GM12878 (cell line): ENCODE measurements around the gene CACNA2D4.

Experiments used
- CEBPB ChIP-seq, 2 experiments: fragments of 150-350 bp in 1 of 2; IDR thresholded peaks; 2 replicates each; pipeline ENCODE4 v1.6.1; 2012 to 2014; ENCODE audit warnings: low read depth in 2 of 2, low read length in 2 of 2, borderline replicate concordance in 1 of 2, inconsistent platforms in 1 of 2
- CREB1 ChIP-seq: IDR thresholded peaks from 2 replicates; pipeline ENCODE4 v1.6.1; 2012; ENCODE audit warnings: low read depth, mild to moderate bottlenecking, inconsistent platforms
- EZH2 ChIP-seq: IDR thresholded peaks from 2 replicates; pipeline ENCODE4 v1.6.1; 2012; ENCODE audit warnings: low read depth, mild to moderate bottlenecking, control low read depth, inconsistent platforms, low read length, borderline replicate concordance; ENCODE audit not compliant: control insufficient read depth
- HCFC1 ChIP-seq: fragments of 150-350 bp; IDR thresholded peaks from 2 replicates; pipeline ENCODE4 v1.6.1; 2014; ENCODE audit warnings: low read length
- MEF2A ChIP-seq: IDR thresholded peaks from 2 replicates; pipeline ENCODE4 v1.6.1; 2011; ENCODE audit warnings: low read depth, mild to moderate bottlenecking, low read length, moderate library complexity; ENCODE audit not compliant: insufficient read depth
- POLR2A ChIP-seq: IDR thresholded peaks from 2 replicates; pipeline ENCODE4 v1.6.1; 2011; ENCODE audit warnings: low read depth, mild to moderate bottlenecking, low read length
- POLR2AphosphoS5 ChIP-seq: IDR thresholded peaks from 2 replicates; pipeline ENCODE4 v1.6.1; 2011; ENCODE audit warnings: mild to moderate bottlenecking, low read length, inconsistent platforms
- RCOR1 ChIP-seq: conservative IDR thresholded peaks from 2 replicates; pipeline ENCODE4 v1.6.1; 2012; ENCODE audit warnings: low read depth, low read length, improper control_type of control experiment
- RFX5 ChIP-seq: IDR thresholded peaks from 2 replicates; pipeline ENCODE4 v1.6.1; 2011; ENCODE audit warnings: low read depth, low read length, improper control_type of control experiment
- STAT1 ChIP-seq: fragments of 450-650 bp; conservative IDR thresholded peaks from 2 replicates; pipeline ENCODE4 v1.6.1; 2014; ENCODE audit warnings: antibody characterized with exemption, mild to moderate bottlenecking
- SUPT20H ChIP-seq: IDR thresholded peaks from 2 replicates; pipeline ENCODE4 v1.6.1; 2011; ENCODE audit warnings: low read depth, mild to moderate bottlenecking, low read length, moderate library complexity, borderline replicate concordance; ENCODE audit not compliant: control insufficient read depth
- TCF7 ChIP-seq: IDR thresholded peaks from 2 replicates; pipeline ENCODE4 v1.6.1; 2014; ENCODE audit warnings: antibody characterized with exemption, borderline replicate concordance
- TF ChIP-seq, protein P1 (sequence below): IDR thresholded peaks from 2 replicates; pipeline ENCODE4 v1.6.1; 2012; ENCODE audit warnings: low read length, inconsistent platforms
- TF ChIP-seq, protein P2 (sequence below), 3 experiments: IDR thresholded peaks in 2 of 3; conservative IDR thresholded peaks in 1 of 3; 2 replicates each; pipeline ENCODE4 v1.5.1; 2011; ENCODE audit warnings: low read depth in 3 of 3, low read length in 3 of 3, mild to moderate bottlenecking in 3 of 3, control low read depth in 2 of 3, moderate library complexity in 2 of 3, inconsistent platforms in 1 of 3, mixed read lengths in 1 of 3; ENCODE audit not compliant: control insufficient read depth in 2 of 3, insufficient read depth in 1 of 3; ENCODE audit errors: extremely low read depth in 1 of 3

DNA sequence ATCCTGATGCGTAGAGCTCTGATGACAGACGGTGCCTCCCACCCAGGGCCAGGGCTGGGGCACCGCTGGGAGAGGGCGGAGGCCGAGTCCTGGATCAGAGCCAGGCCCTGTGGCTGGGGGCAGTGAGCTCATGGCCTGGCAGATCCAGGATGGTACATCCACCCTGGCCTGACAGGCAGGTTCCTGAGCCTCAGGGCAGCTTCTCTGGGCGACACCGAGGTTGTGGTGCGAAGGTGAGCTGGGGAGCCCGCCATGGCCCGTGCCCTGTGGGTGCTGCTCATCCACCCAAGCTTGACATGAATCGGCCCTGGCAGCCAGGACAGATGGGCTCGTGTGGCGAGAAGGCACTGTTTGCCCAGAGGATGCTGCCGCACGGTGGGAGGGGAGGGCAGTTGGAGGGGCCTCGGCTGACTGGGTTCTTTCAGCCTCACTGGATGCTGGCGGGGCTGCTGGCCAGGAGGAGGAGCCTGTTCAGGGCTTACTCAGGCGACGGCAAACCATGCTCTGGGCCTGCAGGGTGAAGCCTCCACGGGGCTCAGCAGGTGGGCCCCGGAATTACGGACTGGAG lies 81.5 kb downstream of the CACNA2D4 start:
- TF ChIP-seq RFX5 (no peak), HCFC1 (no peak), CREB1 (no peak), EZH2 (no peak), STAT1 (no peak), MEF2A (no peak), CEBPB (IDR thresholded peaks at IDR 0.05; ENCODE audit: borderline replicate concordance in 1 of 2, low read depth in 2 of 2, low read length in 2 of 2) (no peak), POLR2AphosphoS5 (no peak), POLR2A (no peak), RCOR1 (no peak), TCF7 (no peak), SUPT20H (no peak)
- TF ChIP-seq, protein P1, sequence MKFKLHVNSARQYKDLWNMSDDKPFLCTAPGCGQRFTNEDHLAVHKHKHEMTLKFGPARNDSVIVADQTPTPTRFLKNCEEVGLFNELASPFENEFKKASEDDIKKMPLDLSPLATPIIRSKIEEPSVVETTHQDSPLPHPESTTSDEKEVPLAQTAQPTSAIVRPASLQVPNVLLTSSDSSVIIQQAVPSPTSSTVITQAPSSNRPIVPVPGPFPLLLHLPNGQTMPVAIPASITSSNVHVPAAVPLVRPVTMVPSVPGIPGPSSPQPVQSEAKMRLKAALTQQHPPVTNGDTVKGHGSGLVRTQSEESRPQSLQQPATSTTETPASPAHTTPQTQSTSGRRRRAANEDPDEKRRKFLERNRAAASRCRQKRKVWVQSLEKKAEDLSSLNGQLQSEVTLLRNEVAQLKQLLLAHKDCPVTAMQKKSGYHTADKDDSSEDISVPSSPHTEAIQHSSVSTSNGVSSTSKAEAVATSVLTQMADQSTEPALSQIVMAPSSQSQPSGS: no peak
- TF ChIP-seq, protein P2, sequence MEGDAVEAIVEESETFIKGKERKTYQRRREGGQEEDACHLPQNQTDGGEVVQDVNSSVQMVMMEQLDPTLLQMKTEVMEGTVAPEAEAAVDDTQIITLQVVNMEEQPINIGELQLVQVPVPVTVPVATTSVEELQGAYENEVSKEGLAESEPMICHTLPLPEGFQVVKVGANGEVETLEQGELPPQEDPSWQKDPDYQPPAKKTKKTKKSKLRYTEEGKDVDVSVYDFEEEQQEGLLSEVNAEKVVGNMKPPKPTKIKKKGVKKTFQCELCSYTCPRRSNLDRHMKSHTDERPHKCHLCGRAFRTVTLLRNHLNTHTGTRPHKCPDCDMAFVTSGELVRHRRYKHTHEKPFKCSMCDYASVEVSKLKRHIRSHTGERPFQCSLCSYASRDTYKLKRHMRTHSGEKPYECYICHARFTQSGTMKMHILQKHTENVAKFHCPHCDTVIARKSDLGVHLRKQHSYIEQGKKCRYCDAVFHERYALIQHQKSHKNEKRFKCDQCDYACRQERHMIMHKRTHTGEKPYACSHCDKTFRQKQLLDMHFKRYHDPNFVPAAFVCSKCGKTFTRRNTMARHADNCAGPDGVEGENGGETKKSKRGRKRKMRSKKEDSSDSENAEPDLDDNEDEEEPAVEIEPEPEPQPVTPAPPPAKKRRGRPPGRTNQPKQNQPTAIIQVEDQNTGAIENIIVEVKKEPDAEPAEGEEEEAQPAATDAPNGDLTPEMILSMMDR (IDR thresholded peaks at IDR 0.05 in 2 of 3, conservative IDR thresholded peaks at IDR 0.05 in 1 of 3; ENCODE audit: control insufficient read depth in 2 of 3, extremely low read depth in 1 of 3, insufficient read depth in 1 of 3, low read depth in 3 of 3, low read length in 3 of 3): no peak
